Lower lobe of right lung (tissue), 2 donors: ENCODE measurements around the gene TSPOAP1. TPM values are rescaled to one million over a fixed set of nuclear protein-coding genes. Genes with fewer than 3 reads are reported as not detected.

Experiments used
- ATAC-seq, 2 donors: fragments of 200-7000 bp; cut with Tn5 transposase; one replicate each; pipeline ENCODE4 v1.9.1; 2020 to 2022; ENCODE audit warnings: mild to moderate bottlenecking in 2 of 2, moderate library complexity in 2 of 2
- DNase-seq: peaks from one replicate; pipeline ENCODE4 v3.0.0-alpha.2; 2020
- H3K27ac ChIP-seq: fragments of 200-600 bp; one replicate; pipeline ENCODE4 v1.8.0; 2022
- H3K27me3 ChIP-seq: fragments of 200-600 bp; one replicate; pipeline ENCODE4 v1.8.0; 2022; ENCODE audit warnings: low read depth
- H3K36me3 ChIP-seq: fragments of 200-600 bp; one replicate; pipeline ENCODE4 v1.8.0; 2022; ENCODE audit warnings: mild to moderate bottlenecking
- H3K4me1 ChIP-seq: fragments of 200-600 bp; one replicate; pipeline ENCODE4 v1.8.0; 2022
- H3K4me3 ChIP-seq: fragments of 200-600 bp; one replicate; pipeline ENCODE4 v1.8.0; 2022; ENCODE audit warnings: mild to moderate bottlenecking
- H3K9me3 ChIP-seq: fragments of 200-600 bp; one replicate; pipeline ENCODE4 v1.8.0; 2022
- intact Hi-C: fragments of 100-400 bp; cut with DNase I; formaldehyde crosslinking; loops from one replicate; pipeline ENCODE4 v1.11.0; 2022
- total RNA-seq: library from RNA; stranded (reverse); fragmentation: NEBNext Ultra II Directional; extraction: Animal tissue kit (Norgen Biotek cat#: 25700); gene quantifications from one replicate; pipeline ENCODE4 v1.2.1, GENCODE V29; 2021
- TF ChIP-seq, protein P1 (sequence below): fragments of 200-600 bp; IDR thresholded peaks from one replicate; pipeline ENCODE4 v1.8.0; 2022; ENCODE audit warnings: antibody characterized with exemption, mild to moderate bottlenecking
- donor health status: DM: no; HTN: yes; CAD: no; lungs with severe emphysema.

The TSPOAP1 gene
- total RNA-seq, 1 donor from 2014 or later = 20.2 TPM

DNA sequence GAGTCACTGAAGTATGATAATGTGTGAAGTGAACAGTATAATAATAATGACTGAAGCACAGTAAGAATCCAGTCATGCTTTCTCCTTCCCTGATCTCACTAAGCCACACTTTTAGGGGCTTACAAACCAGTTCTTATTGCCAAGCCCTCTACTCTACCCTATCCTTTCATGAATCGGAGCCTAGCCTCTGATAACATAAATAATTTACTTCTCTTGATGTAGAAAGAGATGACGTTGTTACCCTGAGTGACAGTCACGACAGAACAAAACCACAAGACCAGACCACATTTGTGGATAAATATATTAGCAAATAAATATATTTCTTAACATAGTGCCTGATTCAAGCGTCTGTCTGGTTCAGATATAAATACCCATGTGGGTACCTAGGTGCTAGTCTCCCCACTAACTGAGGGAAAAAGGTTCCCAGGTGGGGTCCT is 24.8 kb upstream of the TSPOAP1 start:
- Histone ChIP-seq H3K9me3 (no peaks in the 10 kb centered on the region), H3K27me3 (no peaks in the 10 kb centered on the region), H3K4me1 (peaks cover 22% of the 10 kb centered on the region), H3K36me3 (peaks cover 45% of the 10 kb centered on the region), H3K27ac (peak overlapping the region; percentile 96), H3K4me3 (peak overlapping the region; percentile 88)
- DNase-seq (no peak), ATAC-seq (no peak)
- TF ChIP-seq, protein P1, sequence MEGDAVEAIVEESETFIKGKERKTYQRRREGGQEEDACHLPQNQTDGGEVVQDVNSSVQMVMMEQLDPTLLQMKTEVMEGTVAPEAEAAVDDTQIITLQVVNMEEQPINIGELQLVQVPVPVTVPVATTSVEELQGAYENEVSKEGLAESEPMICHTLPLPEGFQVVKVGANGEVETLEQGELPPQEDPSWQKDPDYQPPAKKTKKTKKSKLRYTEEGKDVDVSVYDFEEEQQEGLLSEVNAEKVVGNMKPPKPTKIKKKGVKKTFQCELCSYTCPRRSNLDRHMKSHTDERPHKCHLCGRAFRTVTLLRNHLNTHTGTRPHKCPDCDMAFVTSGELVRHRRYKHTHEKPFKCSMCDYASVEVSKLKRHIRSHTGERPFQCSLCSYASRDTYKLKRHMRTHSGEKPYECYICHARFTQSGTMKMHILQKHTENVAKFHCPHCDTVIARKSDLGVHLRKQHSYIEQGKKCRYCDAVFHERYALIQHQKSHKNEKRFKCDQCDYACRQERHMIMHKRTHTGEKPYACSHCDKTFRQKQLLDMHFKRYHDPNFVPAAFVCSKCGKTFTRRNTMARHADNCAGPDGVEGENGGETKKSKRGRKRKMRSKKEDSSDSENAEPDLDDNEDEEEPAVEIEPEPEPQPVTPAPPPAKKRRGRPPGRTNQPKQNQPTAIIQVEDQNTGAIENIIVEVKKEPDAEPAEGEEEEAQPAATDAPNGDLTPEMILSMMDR = no peak
- intact Hi-C loops = no loop called here

DNA sequence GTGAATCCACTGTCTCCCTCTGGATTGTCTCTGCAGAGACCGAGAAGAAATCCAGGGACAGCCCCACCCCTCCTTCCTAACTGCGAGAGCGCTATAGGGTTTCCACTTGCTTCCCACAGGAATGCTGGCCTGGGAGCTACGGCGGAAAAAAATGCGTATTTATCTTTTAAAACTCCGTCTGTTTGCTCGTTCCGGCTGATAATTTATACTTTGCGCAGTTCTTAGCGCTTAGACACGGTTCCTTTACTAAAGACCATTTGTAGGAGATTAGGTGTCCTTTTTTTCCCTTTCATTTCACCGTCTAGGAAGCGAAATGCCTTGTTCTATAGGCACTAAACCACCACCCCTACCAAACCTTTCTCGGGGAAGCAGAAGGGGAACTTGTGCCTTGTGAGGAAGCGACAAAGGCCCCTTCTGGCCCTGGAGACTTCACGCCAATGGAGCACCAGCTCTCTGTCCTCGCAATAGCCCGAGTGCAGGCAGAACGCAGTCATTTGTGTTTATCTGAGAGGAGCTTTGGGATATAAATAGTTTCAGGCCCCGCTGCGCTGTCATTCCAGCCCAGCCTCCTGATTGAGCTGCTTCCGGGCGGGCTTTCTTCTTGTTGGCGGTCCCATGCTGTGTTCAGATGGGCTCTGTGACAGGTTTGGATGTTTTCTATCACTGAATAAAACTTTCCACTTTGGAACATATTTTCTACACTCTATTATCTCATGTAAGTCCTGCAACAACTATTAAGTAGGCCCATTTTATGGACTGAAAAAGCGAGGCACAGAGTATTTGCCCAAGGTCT is 24.2 kb upstream of the TSPOAP1 start:
- TF ChIP-seq, protein P1 = no peak
- Histone ChIP-seq H3K4me3 (peak overlapping the region; percentile 88), H3K4me1 (peaks cover 22% of the 10 kb centered on the region), H3K27me3 (no peaks in the 10 kb centered on the region), H3K27ac (peak overlapping the region; percentile 96), H3K9me3 (no peaks in the 10 kb centered on the region), H3K36me3 (peaks cover 45% of the 10 kb centered on the region)
- DNase-seq = peak; percentile 57
- peak; percentile 42 to 58 for ATAC-seq
- intact Hi-C loops = no loop called here

- Histone ChIP-seq H3K4me1 (peaks cover 22% of the 10 kb centered on the region), H3K9me3 (no peaks in the 10 kb centered on the region), H3K27me3 (no peaks in the 10 kb centered on the region), H3K4me3 (peak within 1 kb of the TSS; percentile 88), H3K36me3 (peaks cover 47% of the 10 kb centered on the region), H3K27ac (peak within 1 kb of the TSS; percentile 96)
- DNase-seq (peak; percentile 93), ATAC-seq (peak; percentile 99)
- intact Hi-C loops = no loop called here
- TF ChIP-seq, protein P1 = peak; percentile 19
These were observed 23.4 kb upstream of the TSPOAP1 start, which contains the start of gene SUPT4H1 for GRCh38 chr17:58351831-58352595. SUPT4H1 (minus strand) TSS chr17:58352201; CDS start chr17:58352135, 66 bp downstream.

DNA sequence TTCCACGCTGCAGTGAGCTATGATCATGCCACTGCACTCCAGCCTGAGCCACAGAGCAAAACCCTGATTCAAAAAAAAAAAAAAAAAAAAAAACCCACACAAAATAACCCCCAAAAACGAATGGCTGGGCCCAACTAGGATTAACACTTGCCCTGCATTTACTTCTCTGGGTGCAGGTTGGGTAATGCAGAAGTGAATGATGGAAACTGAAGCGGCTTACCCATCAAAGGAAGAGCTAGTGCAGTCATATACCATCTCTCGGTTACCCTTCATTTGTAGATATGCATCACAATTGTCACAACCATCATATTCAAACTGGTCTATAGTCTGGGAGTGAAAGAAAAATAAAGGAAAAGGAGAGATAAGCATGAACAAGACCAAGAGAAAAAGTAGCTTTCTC is 22.6 kb upstream of the TSPOAP1 start:
- intact Hi-C loops = no loop called here
- Histone ChIP-seq H3K4me3 (peak overlapping the region; percentile 88), H3K36me3 (peaks cover 52% of the 10 kb centered on the region), H3K27ac (no peak overlapping the region), H3K4me1 (peaks cover 22% of the 10 kb centered on the region), H3K27me3 (no peaks in the 10 kb centered on the region), H3K9me3 (no peaks in the 10 kb centered on the region)
- TF ChIP-seq, protein P1 = no peak
- DNase-seq (no peak), ATAC-seq (no peak)

- no peak overlapping the region for H3K27ac ChIP-seq
- peaks cover 79% of the 10 kb centered on the region for H3K36me3 ChIP-seq
- H3K4me3 ChIP-seq = no peak overlapping the region
- H3K27me3 ChIP-seq = no peaks in the 10 kb centered on the region
- TF ChIP-seq, protein P1 = no peak
- no peak for ATAC-seq
- peaks cover 33% of the 10 kb centered on the region for H3K4me1 ChIP-seq
- no peaks in the 10 kb centered on the region for H3K9me3 ChIP-seq
- intact Hi-C loops = no loop called here
- DNase-seq = no peak
These were observed 19.4 kb upstream of the TSPOAP1 start for GRCh38 chr17:58348038-58348437.
